SK-N-SH treated with all-trans-retinoic acid at 6 μM for 48 hours (cell line): Measurements from ENCODE around the gene DNAH2.

Experiments
- ATAC-seq: fragments of 200-7000 bp; cut with Tn5 transposase; 3 replicates; pipeline ENCODE4 v1.9.1; 2020; ENCODE audit warnings: mild to moderate bottlenecking, moderate library complexity
- ARNTL ChIP-seq: fragments of 450-650 bp; formaldehyde crosslinking; IDR thresholded peaks from 2 replicates; pipeline ENCODE4 v1.5.0; 2020; ENCODE audit warnings: low read depth, mild to moderate bottlenecking, moderate library complexity, borderline replicate concordance
- CREB5 ChIP-seq: fragments of 250-450 bp; sonication (Bioruptor Pico); IDR thresholded peaks from 2 replicates; pipeline ENCODE4 v1.5.1; 2020; ENCODE audit warnings: low read depth, mild to moderate bottlenecking, moderate library complexity
- CSDC2 ChIP-seq: fragments of 250-450 bp; sonication (Bioruptor Pico); IDR thresholded peaks from 2 replicates; pipeline ENCODE4 v1.5.0; 2020; ENCODE audit warnings: mild to moderate bottlenecking, moderate library complexity
- CSRNP3 ChIP-seq: fragments of 250-450 bp; sonication (Bioruptor Pico); IDR thresholded peaks from 2 replicates; pipeline ENCODE4 v1.5.1; 2021; ENCODE audit warnings: mild to moderate bottlenecking, moderate library complexity
- ESRRG ChIP-seq: fragments of 250-450 bp; sonication (Bioruptor Pico); IDR thresholded peaks from 2 replicates; pipeline ENCODE4 v1.6.1; 2021; ENCODE audit warnings: mild to moderate bottlenecking
- GLIS3 ChIP-seq: fragments of 250-450 bp; sonication (Bioruptor Pico); IDR thresholded peaks from 2 replicates; pipeline ENCODE4 v1.5.0; 2020; ENCODE audit warnings: mild to moderate bottlenecking, moderate library complexity
- ISL1 ChIP-seq: fragments of 250-450 bp; sonication (Bioruptor Pico); IDR thresholded peaks from 2 replicates; pipeline ENCODE4 v2.1.2; 2022; ENCODE audit warnings: mild to moderate bottlenecking, moderate library complexity
- OSR1 ChIP-seq: fragments of 250-450 bp; sonication (Bioruptor Pico); IDR thresholded peaks from 2 replicates; pipeline ENCODE4 v1.8.0; 2022; ENCODE audit warnings: moderate library complexity, mild to moderate bottlenecking, inconsistent platforms
- PATZ1 ChIP-seq: fragments of 250-450 bp; sonication (Bioruptor Pico); IDR thresholded peaks from 2 replicates; pipeline ENCODE4 v1.8.0; 2020; ENCODE audit warnings: mild to moderate bottlenecking, moderate library complexity, borderline replicate concordance
- POU6F1 ChIP-seq: fragments of 250-450 bp; sonication (Bioruptor Pico); IDR thresholded peaks from 2 replicates; pipeline ENCODE4 v1.8.0; 2021; ENCODE audit warnings: low read depth, mild to moderate bottlenecking, moderate library complexity, borderline replicate concordance
- PPARA ChIP-seq: fragments of 250-450 bp; sonication (Bioruptor Pico); IDR thresholded peaks from 2 replicates; pipeline ENCODE4 v1.5.0; 2020; ENCODE audit warnings: mild to moderate bottlenecking, borderline replicate concordance
- TOX ChIP-seq: fragments of 250-450 bp; sonication (Bioruptor Pico); IDR thresholded peaks from 2 replicates; pipeline ENCODE4 v1.8.0; 2021; ENCODE audit warnings: mild to moderate bottlenecking, moderate library complexity, borderline replicate concordance
- TSHZ2 ChIP-seq: fragments of 250-450 bp; sonication (Bioruptor Pico); IDR thresholded peaks from 2 replicates; pipeline ENCODE4 v1.5.0; 2020; ENCODE audit warnings: mild to moderate bottlenecking, moderate library complexity
- ZFP3 ChIP-seq: fragments of 250-450 bp; sonication (Bioruptor Pico); IDR thresholded peaks from 2 replicates; pipeline ENCODE4 v1.5.0; 2020; ENCODE audit warnings: mild to moderate bottlenecking, moderate library complexity
- ZFP30 ChIP-seq: fragments of 450-650 bp; formaldehyde crosslinking; IDR thresholded peaks from 2 replicates; pipeline ENCODE4 v1.5.0; 2022; ENCODE audit warnings: mild to moderate bottlenecking, moderate library complexity
- ZNF70 ChIP-seq: fragments of 450-650 bp; formaldehyde crosslinking; IDR thresholded peaks from 2 replicates; pipeline ENCODE4 v1.5.0; 2020; ENCODE audit warnings: mild to moderate bottlenecking, moderate library complexity
- ZNF8 ChIP-seq: fragments of 450-650 bp; formaldehyde crosslinking; IDR thresholded peaks from 2 replicates; pipeline ENCODE4 v1.5.0; 2020; ENCODE audit warnings: mild to moderate bottlenecking, moderate library complexity

The DNAH2 gene

GRCh38 chr17:7706631-7707354 lies 10.8 kb upstream of the DNAH2 start (continued):
- TF ChIP-seq TSHZ2 (CRISPR knock-in tag) (no peak), ZNF8 (CRISPR knock-in tag) (no peak)

GRCh38 chr17:7707446-7707845 lies 10.1 kb upstream of the DNAH2 start:
- no peak for TF ChIP-seq ISL1 (CRISPR knock-in tag)
- no peak for TF ChIP-seq TOX (CRISPR knock-in tag)
- no peak for TF ChIP-seq GLIS3 (CRISPR knock-in tag)
- TF ChIP-seq ZFP30 (CRISPR knock-in tag): no peak
- no peak for TF ChIP-seq ZFP3
- TF ChIP-seq ARNTL (CRISPR knock-in tag): no peak
- TF ChIP-seq CSRNP3 (CRISPR knock-in tag): no peak
- no peak for TF ChIP-seq CREB5 (CRISPR knock-in tag)
- TF ChIP-seq PATZ1 (CRISPR knock-in tag): no peak
- TF ChIP-seq TSHZ2 (CRISPR knock-in tag): no peak
- TF ChIP-seq PPARA (CRISPR knock-in tag): no peak
- TF ChIP-seq OSR1 (CRISPR knock-in tag): no peak
- no peak for TF ChIP-seq CSDC2
- TF ChIP-seq ZNF70 (CRISPR knock-in tag): no peak
- no peak for TF ChIP-seq POU6F1
- TF ChIP-seq ESRRG (CRISPR knock-in tag): no peak
- ATAC-seq: no peak
